HepG2 (cell line): ENCODE results near the gene SF3B6. TPM values are rescaled to one million over a fixed set of nuclear protein-coding genes. Genes with fewer than 3 reads are reported as not detected.

ENCODE experiments used
- ERF ChIP-seq: IDR thresholded peaks from 2 replicates; pipeline ENCODE4 v1.6.1; 2018; ENCODE audit warnings: missing biosample characterization, missing genetic modification reagents
- HMGA1 ChIP-seq: sonication (generic); formaldehyde crosslinking; conservative IDR thresholded peaks from 2 replicates; pipeline ENCODE4 v1.4.0; 2020; ENCODE audit warnings: missing genetic modification reagents
- SNAI1 ChIP-seq: sonication (generic); formaldehyde crosslinking; IDR thresholded peaks from 2 replicates; pipeline ENCODE4 v1.5.0; 2020; ENCODE audit warnings: mild to moderate bottlenecking, missing genetic modification reagents, borderline replicate concordance
- TBL1XR1 ChIP-seq: fragments of 150-350 bp; IDR thresholded peaks from 2 replicates; pipeline ENCODE4 v1.6.1; 2014; ENCODE audit warnings: borderline replicate concordance, low read length; ENCODE audit not compliant: partially characterized antibody
- ZNF446 ChIP-seq: sonication (generic); formaldehyde crosslinking; IDR thresholded peaks from 2 replicates; pipeline ENCODE4 v1.5.0; 2020; ENCODE audit warnings: mild to moderate bottlenecking, missing genetic modification reagents
- ZNF709 ChIP-seq: sonication (generic); formaldehyde crosslinking; IDR thresholded peaks from 2 replicates; pipeline ENCODE4 v1.5.0; 2020; ENCODE audit warnings: mild to moderate bottlenecking, missing genetic modification reagents
- polyA plus RNA-seq, 8 experiments: library from polyadenylated mRNA; depleted of rRNA in 3 of 8; stranded (reverse) in 7 of 8; unstranded in 1 of 8; fragments of >200 nt; fragmentation: Illumina TruSeq in 4 of 8; extraction: Trizol in 4 of 8; gene quantifications; 2 replicates each; pipeline versions ENCODE4 v1.2.1 to v1.2.3, GENCODE V29; 2011 to 2016; ENCODE audit warnings: low read depth in 4 of 8, missing spikeins in 1 of 8, mixed read lengths in 1 of 8; ENCODE audit not compliant: insufficient read depth in 1 of 8
- total RNA-seq, 5 experiments: library from RNA; depleted of rRNA; stranded (reverse); fragments of >200 nt; fragmentation: Illumina TruSeq; extraction: Trizol; gene quantifications; 2 replicates each; pipeline ENCODE4 v1.2.3, GENCODE V29; 2016; ENCODE audit warnings: low read depth in 1 of 5
- TF ChIP-seq, protein P1 (sequence below): IDR thresholded peaks from 2 replicates; pipeline ENCODE4 v1.4.0; 2020; ENCODE audit warnings: mild to moderate bottlenecking, missing genetic modification reagents
- TF ChIP-seq, protein P2 (sequence below): sonication (generic); formaldehyde crosslinking; IDR thresholded peaks from 2 replicates; pipeline ENCODE4; 2020; ENCODE audit warnings: missing genetic modification reagents, mild to moderate bottlenecking, borderline replicate concordance

Gene SF3B6
- total and polyA plus RNA-seq, 2 of the 13 experiments (the other 11 are each of a cell fraction or from before 2014, with no cell fraction given) = 177 to 182 TPM

DNA sequence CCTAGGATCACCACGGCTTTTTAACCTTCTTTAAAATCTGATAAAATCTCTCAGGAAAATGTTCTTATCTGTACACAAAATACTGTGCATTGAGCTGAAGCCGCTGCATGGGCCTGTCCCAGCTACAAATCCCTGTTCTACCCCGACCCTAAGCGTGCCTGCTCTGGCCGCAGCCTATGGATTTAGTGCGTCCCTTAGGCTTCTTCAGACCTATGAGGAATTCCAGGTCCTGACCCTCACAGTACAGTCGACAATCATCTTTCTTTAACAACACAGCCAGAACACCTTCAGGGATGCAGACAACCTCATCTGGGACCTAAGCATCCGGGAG is 28.5 kb downstream of the SF3B6 start (continued):
- TF ChIP-seq, protein P1, sequence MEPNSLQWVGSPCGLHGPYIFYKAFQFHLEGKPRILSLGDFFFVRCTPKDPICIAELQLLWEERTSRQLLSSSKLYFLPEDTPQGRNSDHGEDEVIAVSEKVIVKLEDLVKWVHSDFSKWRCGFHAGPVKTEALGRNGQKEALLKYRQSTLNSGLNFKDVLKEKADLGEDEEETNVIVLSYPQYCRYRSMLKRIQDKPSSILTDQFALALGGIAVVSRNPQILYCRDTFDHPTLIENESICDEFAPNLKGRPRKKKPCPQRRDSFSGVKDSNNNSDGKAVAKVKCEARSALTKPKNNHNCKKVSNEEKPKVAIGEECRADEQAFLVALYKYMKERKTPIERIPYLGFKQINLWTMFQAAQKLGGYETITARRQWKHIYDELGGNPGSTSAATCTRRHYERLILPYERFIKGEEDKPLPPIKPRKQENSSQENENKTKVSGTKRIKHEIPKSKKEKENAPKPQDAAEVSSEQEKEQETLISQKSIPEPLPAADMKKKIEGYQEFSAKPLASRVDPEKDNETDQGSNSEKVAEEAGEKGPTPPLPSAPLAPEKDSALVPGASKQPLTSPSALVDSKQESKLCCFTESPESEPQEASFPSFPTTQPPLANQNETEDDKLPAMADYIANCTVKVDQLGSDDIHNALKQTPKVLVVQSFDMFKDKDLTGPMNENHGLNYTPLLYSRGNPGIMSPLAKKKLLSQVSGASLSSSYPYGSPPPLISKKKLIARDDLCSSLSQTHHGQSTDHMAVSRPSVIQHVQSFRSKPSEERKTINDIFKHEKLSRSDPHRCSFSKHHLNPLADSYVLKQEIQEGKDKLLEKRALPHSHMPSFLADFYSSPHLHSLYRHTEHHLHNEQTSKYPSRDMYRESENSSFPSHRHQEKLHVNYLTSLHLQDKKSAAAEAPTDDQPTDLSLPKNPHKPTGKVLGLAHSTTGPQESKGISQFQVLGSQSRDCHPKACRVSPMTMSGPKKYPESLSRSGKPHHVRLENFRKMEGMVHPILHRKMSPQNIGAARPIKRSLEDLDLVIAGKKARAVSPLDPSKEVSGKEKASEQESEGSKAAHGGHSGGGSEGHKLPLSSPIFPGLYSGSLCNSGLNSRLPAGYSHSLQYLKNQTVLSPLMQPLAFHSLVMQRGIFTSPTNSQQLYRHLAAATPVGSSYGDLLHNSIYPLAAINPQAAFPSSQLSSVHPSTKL (CRISPR knock-in tag) = 0 out of 2 replicates have a peak, but pooled peaks have one; percentile 3
- TF ChIP-seq ZNF446 (CRISPR knock-in tag) (0 out of 2 replicates have a peak, but pooled peaks have one; percentile 33), HMGA1 (no peak), TBL1XR1 (no peak), SNAI1 (CRISPR knock-in tag) (0 out of 2 replicates have a peak, but pooled peaks have one; percentile 4), ERF (CRISPR knock-in tag) (0 out of 2 replicates have a peak, but pooled peaks have one; percentile 14), ZNF709 (CRISPR knock-in tag) (peak; percentile 16; the same call in 1 of the 2 replicates)
- TF ChIP-seq, protein P2, sequence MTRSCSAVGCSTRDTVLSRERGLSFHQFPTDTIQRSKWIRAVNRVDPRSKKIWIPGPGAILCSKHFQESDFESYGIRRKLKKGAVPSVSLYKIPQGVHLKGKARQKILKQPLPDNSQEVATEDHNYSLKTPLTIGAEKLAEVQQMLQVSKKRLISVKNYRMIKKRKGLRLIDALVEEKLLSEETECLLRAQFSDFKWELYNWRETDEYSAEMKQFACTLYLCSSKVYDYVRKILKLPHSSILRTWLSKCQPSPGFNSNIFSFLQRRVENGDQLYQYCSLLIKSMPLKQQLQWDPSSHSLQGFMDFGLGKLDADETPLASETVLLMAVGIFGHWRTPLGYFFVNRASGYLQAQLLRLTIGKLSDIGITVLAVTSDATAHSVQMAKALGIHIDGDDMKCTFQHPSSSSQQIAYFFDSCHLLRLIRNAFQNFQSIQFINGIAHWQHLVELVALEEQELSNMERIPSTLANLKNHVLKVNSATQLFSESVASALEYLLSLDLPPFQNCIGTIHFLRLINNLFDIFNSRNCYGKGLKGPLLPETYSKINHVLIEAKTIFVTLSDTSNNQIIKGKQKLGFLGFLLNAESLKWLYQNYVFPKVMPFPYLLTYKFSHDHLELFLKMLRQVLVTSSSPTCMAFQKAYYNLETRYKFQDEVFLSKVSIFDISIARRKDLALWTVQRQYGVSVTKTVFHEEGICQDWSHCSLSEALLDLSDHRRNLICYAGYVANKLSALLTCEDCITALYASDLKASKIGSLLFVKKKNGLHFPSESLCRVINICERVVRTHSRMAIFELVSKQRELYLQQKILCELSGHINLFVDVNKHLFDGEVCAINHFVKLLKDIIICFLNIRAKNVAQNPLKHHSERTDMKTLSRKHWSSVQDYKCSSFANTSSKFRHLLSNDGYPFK (CRISPR knock-in tag) = peak; percentile 22; the same call in 1 of the 2 replicates
